Tibial nerve (tissue), 4 donors: ENCODE results near the gene PVALB. TPM values are rescaled to one million over a fixed set of nuclear protein-coding genes. Genes with fewer than 3 reads are reported as not detected.

ENCODE experiments used
- DNase-seq, 2 donors: peaks; one replicate each; pipeline ENCODE4 v3.0.0-alpha.2; 2019; ENCODE audit warnings: low spot score in 2 of 2
- H3K27ac ChIP-seq, 4 donors: fragments of 200-600 bp; sonication (generic) in 3 of 4; one replicate each; pipeline ENCODE4 v1.5.1; 2017 to 2019; ENCODE audit warnings: mild to moderate bottlenecking in 1 of 4
- H3K27me3 ChIP-seq, 2 donors: fragments of 200-600 bp; sonication (generic) in 1 of 2; one replicate each; pipeline versions ENCODE4 v1.5.1 to v1.6.0; 2017 to 2019
- H3K36me3 ChIP-seq, 3 donors: fragments of 200-600 bp; sonication (generic); one replicate each; pipeline ENCODE4 v1.5.1; 2018 to 2019
- H3K4me1 ChIP-seq, 4 donors: fragments of 200-600 bp; sonication (generic) in 3 of 4; one replicate each; pipeline ENCODE4 v1.5.1; 2017 to 2019
- H3K4me3 ChIP-seq, 4 donors: fragments of 200-600 bp; sonication (generic) in 3 of 4; one replicate each; pipeline ENCODE4 v1.5.1; 2017 to 2019; ENCODE audit warnings: mild to moderate bottlenecking in 1 of 4, moderate library complexity in 1 of 4
- H3K9me3 ChIP-seq, 4 donors: fragments of 200-600 bp; sonication (generic) in 3 of 4; one replicate each; pipeline ENCODE4 v1.5.1; 2017 to 2019
- CTCF ChIP-seq, 5 experiments: fragments of 200-600 bp in 3 of 5; fragments of 450-650 bp in 2 of 5; sonication (generic) in 3 of 5; IDR thresholded peaks; one replicate each; pipeline ENCODE4 v1.5.1; 2016 to 2019; ENCODE audit warnings: antibody characterized with exemption in 5 of 5, mild to moderate bottlenecking in 3 of 5, moderate library complexity in 2 of 5
- EP300 ChIP-seq, 2 donors: sonication (generic); formaldehyde crosslinking; IDR thresholded peaks; one replicate each; pipeline ENCODE4 v1.6.1; 2017; ENCODE audit warnings: antibody characterized with exemption in 2 of 2, mild to moderate bottlenecking in 1 of 2
- POLR2A ChIP-seq, 2 donors: fragments of 450-650 bp; IDR thresholded peaks; one replicate each; pipeline ENCODE4 v1.6.1; 2017; ENCODE audit warnings: antibody characterized with exemption in 2 of 2, mild to moderate bottlenecking in 2 of 2, moderate library complexity in 2 of 2
- WGBS, 2 donors: methylation state at CpG; one replicate each; pipeline ENCODE4 v1.1.5; 2018; 5-methylcytosine and 5-hydroxymethylcytosine counted together
- total RNA-seq, 4 donors: library from RNA; depleted of rRNA; stranded (reverse); fragments of >200 nt; gene quantifications; one replicate each; pipeline ENCODE4 v1.1.0, GENCODE V29; 2016

Gene PVALB
- total RNA-seq, 4 donors from 2014 or later = not detected

- Histone ChIP-seq H3K27ac (no peak overlapping the region), H3K9me3 (no peaks in the 10 kb centered on the region), H3K36me3 (no peaks in the 10 kb centered on the region), H3K4me3 (no peak overlapping the region), H3K4me1 (peaks cover 0 to 10% (median 3%) of the 10 kb centered on the region in 4 donors), H3K27me3 (no peaks in the 10 kb centered on the region)
- DNase-seq = no peak
- TF ChIP-seq CTCF (IDR thresholded peaks at IDR 0.05) = no peak
- WGBS, 2 donors = 80 to 86% methylated on average over 2 of the region's 2 CpGs
Measured at GRCh38 chr22:36858966-36859365, 42.1 kb upstream of the PVALB start.

- WGBS, 2 donors = 61 to 64% methylated on average over 9 of the region's 9 CpGs
- no peak for DNase-seq
- no peak overlapping the region for H3K4me3 ChIP-seq
- H3K27me3 ChIP-seq = no peaks in the 10 kb centered on the region
- no peak for TF ChIP-seq POLR2A (IDR thresholded peaks at IDR 0.05)
- no peak for TF ChIP-seq EP300 (IDR thresholded peaks at IDR 0.05)
- TF ChIP-seq CTCF (IDR thresholded peaks at IDR 0.05) = no peak
- peaks cover 0 to 10% (median 3%) of the 10 kb centered on the region in 4 donors for H3K4me1 ChIP-seq
- H3K36me3 ChIP-seq = no peaks in the 10 kb centered on the region
- H3K27ac ChIP-seq = no peak overlapping the region
- no peaks in the 10 kb centered on the region for H3K9me3 ChIP-seq
Measured at GRCh38 chr22:36858156-36858555, 41.3 kb upstream of the PVALB start.

- H3K27me3 ChIP-seq = no peaks in the 10 kb centered on the region
- no peaks in the 10 kb centered on the region for H3K36me3 ChIP-seq
- H3K4me1 ChIP-seq = peaks cover 0 to 10% (median 3%) of the 10 kb centered on the region in 4 donors
- WGBS, 2 donors = 71 to 81% methylated on average over 8 of the region's 8 CpGs
- no peak for TF ChIP-seq EP300 (IDR thresholded peaks at IDR 0.05)
- no peak for TF ChIP-seq CTCF (IDR thresholded peaks at IDR 0.05)
- TF ChIP-seq POLR2A (IDR thresholded peaks at IDR 0.05) = no peak
- no peak for DNase-seq
- H3K4me3 ChIP-seq = no peak overlapping the region
- no peak overlapping the region for H3K27ac ChIP-seq
- H3K9me3 ChIP-seq = peaks cover 0 to 4% (median 0%) of the 10 kb centered on the region in 4 donors
Measured at GRCh38 chr22:36856792-36857135, 39.9 kb upstream of the PVALB start.

- H3K4me3 ChIP-seq = no peak overlapping the region
- no peaks in the 10 kb centered on the region for H3K36me3 ChIP-seq
- peak; percentile 65 to 83 for DNase-seq
- TF ChIP-seq POLR2A (IDR thresholded peaks at IDR 0.05) (no peak), EP300 (IDR thresholded peaks at IDR 0.05) (peak in 1 of 2 donors; percentile 8), CTCF (IDR thresholded peaks at IDR 0.05) (peak; percentile 98 to 100 (median 99))
- 6% methylated on average over 30 of the region's 30 CpGs for WGBS, 2 donors
- peaks cover 0 to 4% (median 0%) of the 10 kb centered on the region in 4 donors for H3K9me3 ChIP-seq
- H3K27ac ChIP-seq = no peak overlapping the region
- no peaks in the 10 kb centered on the region for H3K27me3 ChIP-seq
- peaks cover 0 to 10% (median under 1%) of the 10 kb centered on the region in 4 donors for H3K4me1 ChIP-seq
Measured at GRCh38 chr22:36856121-36856791, 39.4 kb upstream of the PVALB start.

- no peak overlapping the region for H3K27ac ChIP-seq
- 87 to 92% methylated on average over 3 of the region's 3 CpGs for WGBS, 2 donors
- DNase-seq = no peak
- no peaks in the 10 kb centered on the region for H3K27me3 ChIP-seq
- no peaks in the 10 kb centered on the region for H3K36me3 ChIP-seq
- H3K4me3 ChIP-seq = no peak overlapping the region
- no peak for TF ChIP-seq CTCF (IDR thresholded peaks at IDR 0.05)
- TF ChIP-seq POLR2A (IDR thresholded peaks at IDR 0.05) = no peak
- TF ChIP-seq EP300 (IDR thresholded peaks at IDR 0.05) = no peak
- peaks cover 0 to 10% (median 0%) of the 10 kb centered on the region in 4 donors for H3K4me1 ChIP-seq
- peaks cover 0 to 4% (median 0%) of the 10 kb centered on the region in 4 donors for H3K9me3 ChIP-seq
Measured at GRCh38 chr22:36855478-36855877, 38.6 kb upstream of the PVALB start.
